Spleen (tissue), 11 donors: ENCODE measurements around the gene OTOS. TPM values are rescaled to one million over a fixed set of nuclear protein-coding genes. Genes with fewer than 3 reads are reported as not detected.

Experiments used
- DNase-seq: peaks from one replicate; pipeline ENCODE4 v3.0.0-alpha.2; 2020
- H3K27ac ChIP-seq, 8 donors: fragments of 200-600 bp; sonication (generic) in 7 of 8; 1 replicate in 4 of 8; 2 replicates in 4 of 8; pipeline versions ENCODE4 v1.5.0 to v1.8.0; 2016 to 2021; ENCODE audit warnings: inconsistent platforms in 4 of 8, mild to moderate bottlenecking in 4 of 8, moderate library complexity in 1 of 8
- H3K27me3 ChIP-seq, 7 donors: fragments of 200-600 bp; sonication (generic) in 6 of 7; replicated peaks in 1 of 7; 1 replicate in 4 of 7; 2 replicates in 3 of 7; pipeline versions ENCODE4 v1.5.0 to v1.8.0; 2016 to 2021; ENCODE audit warnings: inconsistent platforms in 3 of 7, mild to moderate bottlenecking in 1 of 7
- H3K36me3 ChIP-seq, 6 donors: fragments of 200-600 bp; sonication (generic) in 5 of 6; 1 replicate in 4 of 6; 2 replicates in 2 of 6; pipeline versions ENCODE4 v1.5.0 to v1.8.0; 2016 to 2021; ENCODE audit warnings: inconsistent platforms in 2 of 6
- H3K4me1 ChIP-seq, 6 donors: fragments of 200-600 bp; sonication (generic) in 5 of 6; 1 replicate in 3 of 6; 2 replicates in 3 of 6; pipeline versions ENCODE4 v1.5.0 to v1.8.0; 2016 to 2021; ENCODE audit warnings: inconsistent platforms in 3 of 6
- H3K4me3 ChIP-seq, 8 donors: fragments of 200-600 bp; sonication (generic) in 7 of 8; 1 replicate in 4 of 8; 2 replicates in 4 of 8; pipeline versions ENCODE4 v1.5.0 to v1.8.0; 2016 to 2021; ENCODE audit warnings: inconsistent platforms in 4 of 8, mild to moderate bottlenecking in 4 of 8, moderate library complexity in 2 of 8
- H3K9me3 ChIP-seq, 8 donors: fragments of 200-600 bp; sonication (generic) in 7 of 8; 1 replicate in 4 of 8; 2 replicates in 4 of 8; pipeline versions ENCODE4 v1.5.0 to v1.8.0; 2016 to 2021; ENCODE audit warnings: inconsistent platforms in 4 of 8
- CTCF ChIP-seq, 11 experiments: fragments of 200-600 bp in 7 of 11; fragments of 450-650 bp in 4 of 11; sonication (generic) in 4 of 11; IDR thresholded peaks in 8 of 11; conservative IDR thresholded peaks in 3 of 11; 1 replicate in 7 of 11; 2 replicates in 4 of 11; pipeline versions ENCODE4 v1.4.0 to v1.8.0; 2016 to 2021; ENCODE audit warnings: antibody characterized with exemption in 11 of 11, inconsistent platforms in 4 of 11, mild to moderate bottlenecking in 1 of 11
- POLR2A ChIP-seq, 3 donors: fragments of 450-650 bp; IDR thresholded peaks; one replicate each; pipeline ENCODE4 v1.5.1; 2017; ENCODE audit warnings: antibody characterized with exemption in 3 of 3, mild to moderate bottlenecking in 1 of 3
- POLR2AphosphoS5 ChIP-seq, 3 donors: sonication (generic); formaldehyde crosslinking; IDR thresholded peaks; one replicate each; pipeline ENCODE4 v1.5.1; 2017; ENCODE audit warnings: antibody characterized with exemption in 3 of 3
- WGBS, 5 donors: extraction: QIAGEN DNeasy Blood & Tissue Kit in 3 of 5; methylation state at CpG; one replicate each; pipeline versions ENCODE4 v1.1.5 to v1.1.7; 2013 to 2018; 5-methylcytosine and 5-hydroxymethylcytosine counted together
- intact Hi-C: fragments of 100-400 bp; cut with DNase I; formaldehyde crosslinking; loops from one replicate; pipeline ENCODE4 v1.15.0; 2023; ENCODE audit warnings: low total_unique reads
- polyA plus RNA-seq, 3 donors: library from polyadenylated mRNA; stranded (reverse); fragments of 200-250 nt; gene quantifications; one replicate each; pipeline ENCODE4 v1.2.1, GENCODE V29; 2013
- total RNA-seq, 7 donors: library from RNA; depleted of rRNA in 3 of 7; stranded (reverse); fragments of >200 nt in 3 of 7; fragmentation: NEBNext Ultra II Directional in 4 of 7; extraction: Animal tissue kit (Norgen Biotek cat#: 25700) in 4 of 7; gene quantifications; one replicate each; pipeline versions ENCODE4 v1.1.0 to v1.2.1, GENCODE V29; 2016 to 2021
- donor health status: healthy with polysubstance abuse.
- donor health status: DM: no; HTN: no; CAD: no; lungs with moderate emphysema.
- donor health status: DM: no; HTN: no; CAD: no.
- donor health status: Bipolar disorder and iron deficiency.
- donor health status: healthy.
- donor health status: DM: no; HTN: no; CAD: no.
- donor health status: DM: yes; HTN: yes; CAD: no.

OTOS gene
- total and polyA plus RNA-seq, 10 donors, result not detected

- Histone ChIP-seq H3K4me1 (peaks cover 0 to 8% (median 6%) of the 10 kb centered on the region in 6 donors), H3K27ac (no peak overlapping the region), H3K9me3 (no peaks in the 10 kb centered on the region), H3K27me3 (peaks cover 0 to 55% (median 1%) of the 10 kb centered on the region in 7 donors), H3K4me3 (peak overlapping the region in 1 of 8 donors; percentile 3), H3K36me3 (no peaks in the 10 kb centered on the region)
- DNase-seq, result peak; percentile 94
- TF ChIP-seq POLR2A (IDR thresholded peaks at IDR 0.05) (no peak), POLR2AphosphoS5 (IDR thresholded peaks at IDR 0.05) (peak in 1 of 3 donors; percentile 35), CTCF (IDR thresholded peaks at IDR 0.05 in 8 of 11, conservative IDR thresholded peaks at IDR 0.05 in 3 of 11) (peak; percentile 83 to 97 (median 96))
- intact Hi-C loops, result loop anchor here (5.0 kb wide), 1 partner anchor 82 kb away; no protein-coding TSS in a partner anchor
- WGBS, 5 donors, result 31 to 56% (median 46%) methylated on average over 6 to 36 of the region's 36 CpGs
These were observed 3.6 kb upstream of the OTOS start for GRCh38 chr2:240143801-240144648.

DNA sequence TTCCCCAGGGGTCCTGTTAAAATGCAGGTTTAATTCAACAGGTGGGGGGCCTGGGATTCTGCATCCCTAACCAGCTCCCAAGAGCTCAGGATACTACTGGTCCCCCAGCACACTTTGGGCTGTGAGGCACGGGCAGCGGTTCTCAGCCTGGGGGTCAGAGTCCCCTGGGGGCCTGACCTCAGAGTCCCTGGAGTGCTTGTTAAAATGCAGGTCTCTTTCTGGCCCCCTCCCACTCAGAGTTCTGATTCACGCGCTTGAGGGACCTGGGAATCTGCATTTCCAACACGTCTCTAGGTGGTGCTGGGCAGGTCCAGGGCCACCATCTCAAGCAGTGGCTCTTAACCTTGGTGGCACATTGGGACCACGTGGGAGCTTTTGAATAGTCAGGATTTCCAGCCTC, 2.8 kb upstream of the OTOS start:
- no peak overlapping the region for H3K4me3 ChIP-seq
- TF ChIP-seq POLR2AphosphoS5 (IDR thresholded peaks at IDR 0.05) (no peak), POLR2A (IDR thresholded peaks at IDR 0.05) (no peak), CTCF (IDR thresholded peaks at IDR 0.05 in 8 of 11, conservative IDR thresholded peaks at IDR 0.05 in 3 of 11) (no peak)

GRCh38 chr2:240142859-240143258, 2.4 kb upstream of the OTOS start:
- peaks cover 0 to 8% (median 6%) of the 10 kb centered on the region in 6 donors for H3K4me1 ChIP-seq
- TF ChIP-seq CTCF (IDR thresholded peaks at IDR 0.05 in 8 of 11, conservative IDR thresholded peaks at IDR 0.05 in 3 of 11) (no peak), POLR2AphosphoS5 (IDR thresholded peaks at IDR 0.05) (no peak), POLR2A (IDR thresholded peaks at IDR 0.05) (no peak)
- peaks cover 0 to 45% (median 0%) of the 10 kb centered on the region in 7 donors for H3K27me3 ChIP-seq
- 83 to 87% (median 84%) methylated on average over 5 of the region's 5 CpGs for WGBS, 5 donors
- H3K4me3 ChIP-seq, result no peak overlapping the region
- H3K9me3 ChIP-seq, result no peaks in the 10 kb centered on the region
- peak; percentile 49 for DNase-seq
- intact Hi-C loops, result loop anchor here (5.0 kb wide), 1 partner anchor 81 kb away; no protein-coding TSS in a partner anchor
- no peaks in the 10 kb centered on the region for H3K36me3 ChIP-seq
- no peak overlapping the region for H3K27ac ChIP-seq

More for the DNA sequence above, 2.8 kb upstream of the OTOS start:
- Histone ChIP-seq H3K27me3 (peaks cover 0 to 47% (median 0%) of the 10 kb centered on the region in 7 donors), H3K27ac (no peak overlapping the region), H3K9me3 (no peaks in the 10 kb centered on the region), H3K4me1 (peaks cover 0 to 8% (median 6%) of the 10 kb centered on the region in 6 donors), H3K36me3 (no peaks in the 10 kb centered on the region)
- peak; percentile 59 for DNase-seq
- WGBS, 5 donors, result 54 to 74% (median 70%) methylated on average over 5 to 6 of the region's 6 CpGs
- intact Hi-C loops, result loop anchor here (5.0 kb wide), 1 partner anchor 81 kb away; no protein-coding TSS in a partner anchor

DNA sequence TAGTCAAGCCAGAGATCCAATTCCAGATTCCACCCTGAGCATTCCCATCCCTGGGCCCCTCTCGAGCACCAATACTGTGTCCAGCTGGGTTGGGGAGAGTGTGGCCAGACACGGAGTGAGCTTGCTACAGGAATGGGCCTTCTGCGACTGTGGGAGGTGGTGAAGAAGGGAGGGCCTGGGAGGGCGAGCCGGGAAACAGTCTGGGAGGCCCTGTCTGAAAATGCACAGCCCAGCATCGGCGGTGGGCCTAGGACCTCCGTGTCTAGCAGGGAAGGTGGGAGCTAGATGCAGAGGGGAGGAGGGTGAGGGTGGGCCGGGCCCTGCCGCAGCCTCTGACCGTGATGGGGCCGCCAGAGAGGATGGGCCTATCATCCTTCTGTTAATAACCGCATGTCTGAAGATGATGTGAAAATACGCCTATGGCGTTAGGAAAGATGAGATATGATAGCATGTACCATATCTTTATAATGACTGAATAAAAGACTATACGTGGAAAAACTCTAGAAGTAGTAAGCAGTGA, 1.9 kb upstream of the OTOS start:
- H3K4me1 ChIP-seq, result peaks cover 0 to 10% (median 7%) of the 10 kb centered on the region in 6 donors
- intact Hi-C loops, result loop anchor here (5.0 kb wide), 1 partner anchor 80 kb away; no protein-coding TSS in a partner anchor
- DNase-seq, result peak; percentile 50
- H3K9me3 ChIP-seq, result no peaks in the 10 kb centered on the region
- 83 to 89% (median 85%) methylated on average over 16 of the region's 16 CpGs for WGBS, 5 donors
- no peak overlapping the region for H3K4me3 ChIP-seq
- H3K27me3 ChIP-seq, result peaks cover 0 to 45% (median 0%) of the 10 kb centered on the region in 7 donors
- no peak overlapping the region for H3K27ac ChIP-seq
- no peaks in the 10 kb centered on the region for H3K36me3 ChIP-seq
- no peak for TF ChIP-seq POLR2AphosphoS5 (IDR thresholded peaks at IDR 0.05)
